Measurements from ENCODE around the gene PLA2G2C. TPM values are rescaled to one million over a fixed set of nuclear protein-coding genes. Genes with fewer than 3 reads are reported as not detected.

The PLA2G2C gene
- total and polyA plus RNA-seq, 7 donors, result not detected

DNA sequence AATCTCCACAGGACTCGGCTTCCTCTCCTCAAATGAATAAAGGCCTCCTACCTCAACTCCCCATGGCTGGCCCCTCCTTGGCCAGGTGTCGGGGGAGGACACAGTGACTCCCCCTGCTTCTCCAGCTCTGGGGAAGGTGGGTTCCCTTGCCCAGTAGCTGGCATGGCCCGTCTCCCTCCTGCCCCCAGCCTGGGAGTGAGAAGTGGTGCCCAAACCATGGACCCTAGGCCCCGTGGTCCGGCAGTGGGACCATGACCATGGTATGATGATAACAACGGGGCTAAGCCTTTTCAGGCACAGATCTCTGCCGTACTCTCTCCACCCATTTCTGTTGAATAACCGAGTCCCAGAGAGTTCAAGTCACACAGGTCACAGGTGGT, 36.0 kb downstream of the PLA2G2C start:
- DNase-seq, result no peak
- intact Hi-C loops (cut with DNase I), result loop anchor here (5.0 kb wide), 2 partner anchors 48 to 178 kb away; no protein-coding TSS in a partner anchor
- Histone ChIP-seq H3K9me3 (no peaks in the 10 kb centered on the region), H3K36me3 (ENCODE audit: insufficient read depth in 1 of 2, low read depth in 1 of 2) (no peaks in the 10 kb centered on the region), H3K4me1 (peaks cover 5% of the 10 kb centered on the region), H3K4me3 (no peak overlapping the region), H3K27ac (no peak overlapping the region), H3K27me3 (ENCODE audit: insufficient read depth in 3 of 3, low read length in 2 of 3) (peaks cover 0 to 18% (median 0%) of the 10 kb centered on the region in 3 donors)
- TF ChIP-seq, protein P1, sequence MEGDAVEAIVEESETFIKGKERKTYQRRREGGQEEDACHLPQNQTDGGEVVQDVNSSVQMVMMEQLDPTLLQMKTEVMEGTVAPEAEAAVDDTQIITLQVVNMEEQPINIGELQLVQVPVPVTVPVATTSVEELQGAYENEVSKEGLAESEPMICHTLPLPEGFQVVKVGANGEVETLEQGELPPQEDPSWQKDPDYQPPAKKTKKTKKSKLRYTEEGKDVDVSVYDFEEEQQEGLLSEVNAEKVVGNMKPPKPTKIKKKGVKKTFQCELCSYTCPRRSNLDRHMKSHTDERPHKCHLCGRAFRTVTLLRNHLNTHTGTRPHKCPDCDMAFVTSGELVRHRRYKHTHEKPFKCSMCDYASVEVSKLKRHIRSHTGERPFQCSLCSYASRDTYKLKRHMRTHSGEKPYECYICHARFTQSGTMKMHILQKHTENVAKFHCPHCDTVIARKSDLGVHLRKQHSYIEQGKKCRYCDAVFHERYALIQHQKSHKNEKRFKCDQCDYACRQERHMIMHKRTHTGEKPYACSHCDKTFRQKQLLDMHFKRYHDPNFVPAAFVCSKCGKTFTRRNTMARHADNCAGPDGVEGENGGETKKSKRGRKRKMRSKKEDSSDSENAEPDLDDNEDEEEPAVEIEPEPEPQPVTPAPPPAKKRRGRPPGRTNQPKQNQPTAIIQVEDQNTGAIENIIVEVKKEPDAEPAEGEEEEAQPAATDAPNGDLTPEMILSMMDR (IDR thresholded peaks at IDR 0.05), result no peak
- no peak for ATAC-seq
- WGBS, 3 donors, result 82 to 85% (median 85%) methylated on average over 8 of the region's 8 CpGs

GRCh38 chr1:20149601-20150325, 36.6 kb downstream of the PLA2G2C start:
- Histone ChIP-seq H3K27ac (no peak overlapping the region), H3K36me3 (ENCODE audit: insufficient read depth in 1 of 2, low read depth in 1 of 2) (no peaks in the 10 kb centered on the region), H3K4me1 (peaks cover 5% of the 10 kb centered on the region), H3K9me3 (no peaks in the 10 kb centered on the region), H3K27me3 (ENCODE audit: insufficient read depth in 3 of 3, low read length in 2 of 3) (peaks cover 0 to 21% (median 0%) of the 10 kb centered on the region in 3 donors), H3K4me3 (no peak overlapping the region)
- intact Hi-C loops (cut with DNase I), result loop anchor here (5.0 kb wide), 2 partner anchors 47 to 177 kb away; no protein-coding TSS in a partner anchor
- ATAC-seq, result no peak
- TF ChIP-seq, protein P1 (IDR thresholded peaks at IDR 0.05), result no peak
- 78 to 83% (median 80%) methylated on average over 24 to 27 of the region's 27 CpGs for WGBS, 3 donors
- no peak for DNase-seq

DNA sequence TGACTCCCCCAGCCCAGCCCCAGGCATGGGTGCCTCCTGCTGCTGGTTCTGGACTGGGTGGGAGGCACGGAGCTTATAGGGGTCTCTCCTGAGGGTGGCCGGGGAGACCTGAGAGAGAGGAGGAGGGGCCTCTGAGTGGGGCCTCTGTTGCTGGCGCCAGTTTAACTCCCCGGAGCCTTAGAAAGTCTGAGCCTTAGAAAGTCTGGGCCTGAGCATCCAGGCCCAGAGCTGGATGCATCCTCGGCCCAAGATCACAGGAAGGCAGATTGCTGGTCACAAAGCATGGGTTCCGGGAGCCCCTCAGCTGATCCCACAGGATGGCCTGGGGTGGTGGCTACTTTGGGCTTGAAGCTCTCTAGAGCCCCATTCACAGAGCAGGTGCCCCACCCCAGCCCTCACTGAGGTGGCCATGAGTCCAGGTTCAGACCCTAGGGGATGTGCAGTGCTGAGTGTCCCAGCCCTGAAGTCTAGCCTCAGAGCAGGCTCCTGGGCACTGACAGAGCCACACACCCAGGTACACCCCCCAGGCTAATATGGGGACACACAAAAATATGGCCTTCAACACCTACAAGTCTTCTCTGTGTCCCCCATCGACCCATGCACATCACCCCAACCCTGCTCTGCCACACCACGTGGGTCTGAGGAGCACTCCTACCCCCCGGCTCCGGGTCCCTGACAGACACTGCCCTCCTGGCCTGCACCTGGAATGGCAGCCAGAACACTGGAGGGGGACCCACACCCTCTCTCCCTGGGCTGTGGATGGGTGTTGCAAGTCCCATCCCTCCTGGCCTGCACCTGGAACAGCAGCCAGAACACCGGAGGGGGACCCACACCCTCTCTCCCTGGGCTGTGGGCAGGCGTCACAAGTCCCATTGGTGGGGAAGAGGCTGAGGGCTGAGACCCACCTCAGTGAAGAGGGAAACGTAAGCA, 37.5 kb downstream of the PLA2G2C start:
- 82 to 85% (median 85%) methylated on average over 13 of the region's 13 CpGs for WGBS, 3 donors
- H3K4me1 ChIP-seq, result peaks cover 5% of the 10 kb centered on the region
- H3K36me3 ChIP-seq (ENCODE audit: insufficient read depth in 1 of 2, low read depth in 1 of 2), result no peaks in the 10 kb centered on the region
- TF ChIP-seq, protein P1 (IDR thresholded peaks at IDR 0.05), result no peak
- H3K27me3 ChIP-seq (ENCODE audit: insufficient read depth in 3 of 3, low read length in 2 of 3), result peaks cover 0 to 21% (median 0%) of the 10 kb centered on the region in 3 donors
- H3K27ac ChIP-seq, result no peak overlapping the region
- H3K4me3 ChIP-seq, result no peak overlapping the region
- intact Hi-C loops (cut with DNase I), result no loop called here
- DNase-seq, result no peak
- no peak for ATAC-seq
- H3K9me3 ChIP-seq, result no peaks in the 10 kb centered on the region

- ATAC-seq (no peak), DNase-seq (no peak)
- 86 to 87% (median 87%) methylated on average over 13 of the region's 13 CpGs for WGBS, 3 donors
- intact Hi-C loops (cut with DNase I), result no loop called here
- no peak overlapping the region for H3K27ac ChIP-seq
- no peaks in the 10 kb centered on the region for H3K36me3 ChIP-seq (ENCODE audit: insufficient read depth in 1 of 2, low read depth in 1 of 2)
- no peaks in the 10 kb centered on the region for H3K9me3 ChIP-seq
- H3K4me3 ChIP-seq, result no peak overlapping the region
- TF ChIP-seq, protein P1 (IDR thresholded peaks at IDR 0.05), result no peak
- peaks cover 5% of the 10 kb centered on the region for H3K4me1 ChIP-seq
- peaks cover 0 to 21% (median 0%) of the 10 kb centered on the region in 3 donors for H3K27me3 ChIP-seq (ENCODE audit: insufficient read depth in 3 of 3, low read length in 2 of 3)
These were observed 38.3 kb downstream of the PLA2G2C start for GRCh38 chr1:20147846-20148570.
